DOHH2 (cell line): Measurements from ENCODE around the gene ASCL1.

ENCODE experiments used
- H3F3A ChIP-seq: fragments of 200-600 bp; sonication (generic), shearing (Covaris generic); 2 replicates; pipeline ENCODE4 v1.6.0; 2016; ENCODE audit warnings: antibody characterized with exemption, mild to moderate bottlenecking; ENCODE audit not compliant: control insufficient read depth, insufficient read depth
- H3K27ac ChIP-seq: fragments of 200-600 bp; sonication (generic); 2 replicates; pipeline ENCODE4 v1.5.1; 2014; ENCODE audit warnings: low read depth, mild to moderate bottlenecking, low read length, moderate library complexity
- H3K27me3 ChIP-seq: fragments of 200-600 bp; sonication (generic); 2 replicates; pipeline ENCODE4 v1.6.1; 2014; ENCODE audit warnings: mild to moderate bottlenecking, low read length, mixed read lengths; ENCODE audit not compliant: control insufficient read depth
- H3K36me3 ChIP-seq: fragments of 200-600 bp; sonication (generic); 2 replicates; pipeline ENCODE4 v1.6.1; 2014; ENCODE audit warnings: mild to moderate bottlenecking, low read length, moderate library complexity, mixed read lengths; ENCODE audit not compliant: control insufficient read depth
- H3K4me1 ChIP-seq: fragments of 200-600 bp; sonication (generic); 2 replicates; pipeline ENCODE4 v1.6.1; 2014; ENCODE audit warnings: mild to moderate bottlenecking, low read length, mixed read lengths; ENCODE audit not compliant: control insufficient read depth
- H3K4me2 ChIP-seq: fragments of 200-600 bp; sonication (generic); 2 replicates; pipeline ENCODE4 v1.6.0; 2014; ENCODE audit warnings: mild to moderate bottlenecking, low read length, moderate library complexity
- H3K4me3 ChIP-seq: fragments of 200-600 bp; sonication (generic); 2 replicates; pipeline ENCODE4 v1.5.1; 2014; ENCODE audit warnings: mild to moderate bottlenecking, low read length, mixed read lengths
- H3K79me2 ChIP-seq: fragments of 200-600 bp; sonication (generic); 2 replicates; pipeline ENCODE4 v1.6.1; 2014; ENCODE audit warnings: mild to moderate bottlenecking, low read length, mixed read lengths; ENCODE audit not compliant: control insufficient read depth
- H3K9me2 ChIP-seq: fragments of 200-600 bp; sonication (generic); replicated peaks from 2 replicates; pipeline ENCODE4 v1.6.1; 2014; ENCODE audit warnings: mild to moderate bottlenecking, low read length, mixed read lengths; ENCODE audit not compliant: control insufficient read depth
- H3K9me3 ChIP-seq: fragments of 200-600 bp; sonication (generic); 2 replicates; pipeline ENCODE4 v1.6.1; 2014; ENCODE audit warnings: antibody characterized with exemption, low read length, mixed read lengths; ENCODE audit not compliant: control insufficient read depth, insufficient read depth
- H4K20me1 ChIP-seq: fragments of 200-600 bp; sonication (generic); 2 replicates; pipeline ENCODE4 v1.6.0; 2014; ENCODE audit warnings: low read depth, mild to moderate bottlenecking, antibody characterized with exemption, low read length, moderate library complexity; ENCODE audit not compliant: control insufficient read depth, insufficient read depth
- CTCF ChIP-seq: fragments of 200-600 bp; sonication (generic); IDR thresholded peaks from one replicate; pipeline ENCODE4 v1.5.1; 2014; ENCODE audit warnings: antibody characterized with exemption, mild to moderate bottlenecking, low read depth, low read length; ENCODE audit not compliant: poor library complexity, severe bottlenecking
- EZH2phosphoT487 ChIP-seq: fragments of 200-600 bp; sonication (generic); IDR thresholded peaks from 2 replicates; pipeline ENCODE4 v1.6.1; 2017; ENCODE audit warnings: borderline replicate concordance, mild to moderate bottlenecking, antibody characterized with exemption, low read length, moderate library complexity, mixed read lengths

Gene ASCL1

GRCh38 chr12:102910792-102911191 lies 46.7 kb upstream of the ASCL1 start:
- H3K9me2 ChIP-seq, result no peaks in the 10 kb centered on the region
- H4K20me1 ChIP-seq, result no peaks in the 10 kb centered on the region
- no peaks in the 10 kb centered on the region for H3F3A ChIP-seq
- H3K27me3 ChIP-seq, result no peaks in the 10 kb centered on the region
- no peaks in the 10 kb centered on the region for H3K9me3 ChIP-seq
- no peaks in the 10 kb centered on the region for H3K79me2 ChIP-seq
- H3K4me3 ChIP-seq, result no peak overlapping the region
- no peak overlapping the region for H3K4me2 ChIP-seq
- no peaks in the 10 kb centered on the region for H3K4me1 ChIP-seq
- no peaks in the 10 kb centered on the region for H3K36me3 ChIP-seq
- no peak overlapping the region for H3K27ac ChIP-seq
- TF ChIP-seq CTCF (no peak), EZH2phosphoT487 (no peak)

GRCh38 chr12:102911320-102911719 lies 46.2 kb upstream of the ASCL1 start:
- Histone ChIP-seq H3K9me2 (no peaks in the 10 kb centered on the region), H3K4me3 (no peak overlapping the region), H3K36me3 (no peaks in the 10 kb centered on the region), H3K27me3 (no peaks in the 10 kb centered on the region), H3K79me2 (no peaks in the 10 kb centered on the region), H3K4me1 (no peaks in the 10 kb centered on the region), H3F3A (no peaks in the 10 kb centered on the region), H3K27ac (no peak overlapping the region), H3K9me3 (no peaks in the 10 kb centered on the region), H3K4me2 (no peak overlapping the region), H4K20me1 (no peaks in the 10 kb centered on the region)
- TF ChIP-seq CTCF (no peak), EZH2phosphoT487 (no peak)

- TF ChIP-seq CTCF, result no peak
- TF ChIP-seq EZH2phosphoT487, result no peak
- no peak overlapping the region for H3K4me3 ChIP-seq
- H3K36me3 ChIP-seq, result no peaks in the 10 kb centered on the region
- H3K27ac ChIP-seq, result no peak overlapping the region
- H3K27me3 ChIP-seq, result no peaks in the 10 kb centered on the region
- H3K9me3 ChIP-seq, result no peaks in the 10 kb centered on the region
- H3K79me2 ChIP-seq, result no peaks in the 10 kb centered on the region
- no peaks in the 10 kb centered on the region for H3F3A ChIP-seq
- peaks cover 5% of the 10 kb centered on the region; the same call in 1 of the 2 replicates for H3K4me1 ChIP-seq
- no peaks in the 10 kb centered on the region for H3K9me2 ChIP-seq
- no peaks in the 10 kb centered on the region for H4K20me1 ChIP-seq
- no peak overlapping the region for H3K4me2 ChIP-seq
Observed at GRCh38 chr12:102912258-102912657, 45.2 kb upstream of the ASCL1 start.
